Measurements from ENCODE around the gene NPS.

NPS gene

DNA sequence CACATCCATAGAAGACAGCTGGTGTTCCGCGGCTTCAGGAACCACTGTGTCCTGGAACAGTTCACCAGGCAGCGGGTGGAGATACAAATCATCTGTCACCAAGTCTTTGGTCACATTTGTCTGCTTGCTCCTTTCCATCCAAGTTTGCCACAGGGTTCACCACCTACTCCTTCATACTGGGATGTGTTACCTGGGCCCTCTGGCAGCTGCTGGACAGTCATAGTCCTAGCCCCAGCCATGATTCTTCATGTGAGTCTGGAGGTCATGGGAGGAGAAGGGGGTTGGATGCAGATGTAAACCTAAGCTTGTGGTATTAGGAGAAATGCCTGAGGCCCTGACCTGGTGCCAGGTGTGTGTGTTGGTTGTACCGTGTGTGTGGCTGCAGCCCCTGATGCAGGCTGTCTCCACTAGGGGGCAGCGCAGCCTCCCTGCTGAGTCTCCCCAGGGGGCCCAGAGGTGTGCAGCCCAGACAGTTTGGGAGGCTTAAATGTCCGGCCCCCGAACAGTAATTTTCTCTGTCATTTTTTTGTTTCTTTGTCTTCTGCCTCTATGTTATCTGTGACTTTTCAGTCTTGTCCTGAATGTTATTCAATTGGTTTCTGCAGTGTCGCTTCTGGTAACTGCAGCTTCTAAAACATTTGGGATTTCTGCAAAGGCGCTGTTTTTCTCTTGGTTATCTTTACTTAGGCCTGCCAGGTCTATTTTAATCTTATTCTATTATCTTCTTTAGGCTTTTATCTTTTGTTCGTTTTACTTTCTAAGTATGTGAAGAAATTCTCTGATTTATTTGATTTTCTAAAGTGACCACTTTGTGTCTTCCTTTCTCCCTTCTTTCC, 14.8 kb downstream of the NPS start:
- no peak for DNase-seq

DNA sequence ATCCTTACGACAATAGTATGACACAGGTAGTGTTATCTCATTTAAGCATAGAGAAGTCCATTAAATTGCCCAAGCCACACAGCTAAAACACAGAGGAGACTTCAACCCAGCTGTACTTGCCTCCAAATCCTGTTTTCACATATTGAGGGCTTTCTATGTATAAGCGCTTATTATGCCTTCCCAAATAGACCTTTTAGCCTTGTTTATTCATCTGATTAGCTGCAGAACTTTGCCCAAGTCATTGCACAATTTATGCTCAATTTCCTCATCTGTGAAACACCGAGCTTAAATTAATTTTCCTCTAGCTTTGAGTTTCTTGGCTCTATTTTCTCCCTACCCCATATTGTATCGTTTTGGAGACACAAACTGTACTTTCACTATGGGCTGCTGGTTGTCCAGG, 15.5 kb downstream of the NPS start:
- no peak for DNase-seq

DNA sequence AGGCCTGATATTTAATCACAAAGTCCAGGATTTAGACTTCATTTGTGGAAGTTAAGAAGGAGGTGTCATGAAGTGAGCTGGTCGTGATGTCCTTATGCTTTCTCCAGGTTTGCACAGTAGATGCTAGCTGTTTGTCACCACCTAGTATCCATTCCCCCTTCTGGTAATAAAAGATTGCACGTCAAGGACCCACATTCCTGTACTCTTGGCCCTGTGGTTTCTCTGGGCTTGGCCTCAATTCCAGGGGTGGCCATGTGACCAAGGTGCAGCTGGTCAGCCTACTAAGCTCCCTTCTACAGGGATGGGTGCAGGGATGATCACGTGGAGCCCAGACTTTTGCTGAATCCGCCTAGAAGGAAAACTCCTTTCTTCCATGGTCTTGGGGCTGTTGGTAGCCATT, 16.5 kb downstream of the NPS start:
- no peak for DNase-seq

DNA sequence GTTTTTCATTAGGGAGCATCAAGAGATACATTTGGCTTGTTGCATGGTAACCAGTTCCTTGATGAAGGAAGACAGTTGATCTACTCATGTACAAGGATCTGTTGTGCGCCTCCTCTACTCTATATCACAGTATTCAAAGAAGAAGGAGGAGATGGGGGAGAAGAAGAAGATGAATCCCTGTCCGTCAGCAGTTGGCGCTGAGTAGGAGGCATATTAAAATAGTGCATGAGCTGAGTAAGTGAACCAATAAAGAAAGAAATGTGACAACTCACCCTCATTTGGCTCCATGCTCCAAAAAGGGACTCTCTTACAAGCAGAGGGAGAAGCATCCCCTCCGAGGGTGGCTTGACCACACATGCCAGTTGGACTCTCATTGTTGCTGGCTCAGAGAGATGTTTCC, 20.1 kb downstream of the NPS start:
- DNase-seq = no peak

DNA sequence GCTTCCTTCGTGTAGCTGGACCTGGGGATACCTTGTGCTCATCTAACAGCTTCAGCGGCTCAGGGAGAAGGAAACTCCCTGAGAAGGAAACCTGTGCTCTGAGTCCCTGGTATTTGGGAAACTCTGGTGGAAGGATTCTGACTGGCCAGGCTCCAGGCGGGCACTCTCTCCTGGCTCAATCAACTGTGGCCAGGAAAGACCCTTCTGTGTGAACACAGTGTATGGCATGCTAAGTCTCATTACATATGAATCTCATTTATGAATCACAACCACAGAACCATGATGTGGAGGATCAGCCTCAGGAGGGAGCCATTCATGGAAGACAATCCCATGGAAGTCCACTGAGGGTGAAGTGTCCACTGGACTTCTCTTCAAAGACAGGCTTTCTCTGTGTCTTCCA, 20.9 kb downstream of the NPS start:
- DNase-seq = no peak

DNA sequence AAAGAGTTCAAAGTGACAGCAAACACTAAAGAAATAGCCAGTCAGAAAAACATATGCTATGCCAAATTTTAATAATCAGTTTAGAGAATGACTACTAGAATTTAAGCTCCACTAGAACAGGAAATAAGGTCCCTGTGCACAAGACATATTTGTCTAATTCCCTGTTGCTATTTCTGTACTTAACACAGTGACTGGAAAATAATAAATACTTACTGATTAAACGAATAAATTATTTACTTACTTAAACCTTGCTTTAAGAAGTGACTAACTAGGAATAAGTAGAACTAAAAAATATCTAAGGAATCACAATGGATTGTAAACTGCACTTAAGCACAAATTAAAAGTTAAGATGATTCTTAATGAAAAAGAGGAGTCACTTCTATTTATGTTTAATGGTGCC, 22.3 kb downstream of the NPS start:
- no peak for DNase-seq

DNA sequence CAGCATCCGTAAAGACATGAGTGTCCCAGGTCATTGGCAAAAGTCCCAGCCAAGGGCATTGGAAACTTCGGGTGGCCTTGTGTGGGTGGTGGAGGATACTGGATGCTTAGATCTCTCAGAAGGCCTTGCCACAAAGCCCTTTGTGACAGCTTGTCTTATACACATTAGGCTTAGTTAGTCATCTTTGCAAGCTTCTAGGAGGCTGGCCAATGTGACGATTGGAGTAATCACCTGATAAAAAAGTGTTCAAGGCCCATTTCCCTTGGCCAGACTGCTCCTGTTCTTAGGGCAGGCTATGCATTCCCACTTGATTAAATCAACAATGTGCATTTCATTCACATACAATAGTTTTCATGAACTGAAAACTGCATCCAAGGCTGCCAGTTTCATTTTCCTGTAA, 26.9 kb downstream of the NPS start:
- DNase-seq = no peak

DNA sequence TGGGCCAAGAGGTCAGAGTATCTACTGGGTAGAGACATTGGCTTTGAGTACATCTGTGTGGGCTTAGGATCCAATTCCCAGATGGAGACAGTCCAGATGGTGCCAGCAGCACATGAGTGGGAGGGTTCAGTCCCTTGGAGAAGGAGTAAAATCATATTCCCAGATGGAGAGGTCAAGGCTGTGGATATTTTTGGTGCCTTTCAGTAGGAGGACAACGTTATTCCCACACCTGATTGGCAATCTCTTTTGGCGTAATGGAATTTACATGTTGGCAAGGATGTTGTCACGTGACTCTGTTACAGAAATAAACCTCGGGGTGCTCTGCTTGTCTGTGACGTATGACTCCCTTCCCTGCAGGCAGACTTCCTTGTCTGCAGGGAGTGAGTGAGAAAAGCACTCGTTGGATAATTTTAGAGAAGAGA, 27.6 kb downstream of the NPS start:
- no peak for DNase-seq

DNA sequence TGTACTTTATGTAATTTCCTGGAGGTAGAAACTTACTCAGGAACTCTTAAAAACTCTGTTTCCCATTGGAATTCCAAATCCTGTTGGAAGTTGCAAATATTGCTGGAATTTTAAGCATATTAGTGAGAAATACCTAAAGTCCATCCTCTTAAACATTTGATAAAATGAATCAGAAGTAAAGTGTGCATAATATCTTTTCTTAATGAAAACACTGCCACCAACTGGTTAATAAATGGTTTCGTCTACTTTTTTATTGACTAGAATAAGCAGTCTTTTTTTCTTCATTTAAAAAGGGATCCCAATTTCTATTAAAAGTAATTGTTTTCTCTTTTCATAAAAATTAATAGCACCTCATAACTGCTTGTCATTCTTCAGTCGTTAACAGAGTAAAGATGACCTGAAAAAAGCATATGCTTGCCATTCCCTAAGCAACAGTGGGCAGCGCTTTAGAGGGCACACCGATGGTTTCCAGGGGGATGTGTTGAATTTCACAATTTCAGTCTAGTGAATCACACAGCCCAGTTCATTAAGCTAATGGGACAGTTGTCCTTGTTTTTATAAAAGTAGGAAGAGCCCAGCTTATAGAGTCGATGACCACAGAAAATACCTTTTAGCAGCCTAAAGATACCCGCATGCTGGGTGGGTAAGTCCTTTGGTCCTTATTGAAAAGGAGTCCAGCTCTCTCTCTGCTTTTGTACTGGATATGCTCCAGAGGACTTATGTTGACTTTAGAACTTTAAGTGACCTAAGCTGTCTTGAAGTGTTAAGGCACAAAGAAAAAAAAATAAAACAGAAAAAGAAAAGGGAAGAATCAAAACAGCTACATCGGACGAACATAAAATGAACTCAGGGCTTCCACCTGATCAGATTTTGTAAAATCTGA, 28.5 kb downstream of the NPS start:
- peak; percentile 6 for DNase-seq

DNA sequence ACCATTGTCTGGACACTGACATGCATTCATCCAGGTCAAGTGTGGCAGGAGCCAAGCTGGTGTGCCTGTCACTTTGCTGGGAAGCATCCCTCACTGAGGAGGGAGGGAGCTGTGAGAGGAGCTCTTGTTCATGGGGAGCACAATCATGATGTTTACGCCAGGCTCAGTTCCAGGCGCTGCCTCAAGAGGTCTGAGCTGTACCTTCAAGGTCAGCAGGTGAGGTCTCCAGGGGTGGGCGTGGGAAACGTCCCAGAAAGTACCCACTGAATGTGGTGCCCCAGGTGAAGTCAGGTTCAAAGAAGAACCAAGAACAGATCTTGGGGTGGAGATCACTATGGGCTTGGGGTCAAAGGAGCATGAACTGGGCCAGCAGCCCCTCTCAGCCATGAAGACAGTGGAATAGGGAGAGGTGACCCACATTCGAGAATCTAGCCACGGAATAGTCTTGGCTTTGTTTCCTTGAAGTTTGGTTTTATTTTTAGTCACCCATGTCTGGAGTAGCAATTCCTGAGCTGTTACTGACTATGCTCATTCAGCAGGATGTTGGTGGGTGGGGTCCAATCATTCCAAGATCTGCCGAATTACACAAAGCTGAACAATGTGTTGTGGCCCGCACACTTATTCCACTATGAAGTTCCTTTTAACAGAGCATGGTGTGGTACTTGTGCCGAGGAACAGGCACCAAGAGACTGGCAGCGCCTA, 29.3 kb downstream of the NPS start:
- no peak for DNase-seq

DNA sequence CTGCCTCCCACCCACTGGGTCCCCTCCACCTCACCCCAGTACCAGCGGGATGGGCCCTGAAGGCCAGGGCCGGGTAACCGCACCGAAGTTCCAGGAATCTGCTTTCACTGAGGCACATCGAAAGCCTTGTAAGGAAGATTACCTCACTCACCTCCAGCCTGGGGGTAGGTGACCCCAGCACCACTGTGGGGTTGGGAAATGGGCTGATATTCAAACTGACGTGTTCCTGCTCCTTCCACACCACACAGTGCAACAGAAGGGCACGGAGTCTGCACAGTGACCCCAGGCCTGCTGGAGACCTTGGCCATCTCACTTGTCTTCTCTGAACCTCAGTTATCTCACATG, 29.8 kb downstream of the NPS start:
- DNase-seq = no peak

DNA sequence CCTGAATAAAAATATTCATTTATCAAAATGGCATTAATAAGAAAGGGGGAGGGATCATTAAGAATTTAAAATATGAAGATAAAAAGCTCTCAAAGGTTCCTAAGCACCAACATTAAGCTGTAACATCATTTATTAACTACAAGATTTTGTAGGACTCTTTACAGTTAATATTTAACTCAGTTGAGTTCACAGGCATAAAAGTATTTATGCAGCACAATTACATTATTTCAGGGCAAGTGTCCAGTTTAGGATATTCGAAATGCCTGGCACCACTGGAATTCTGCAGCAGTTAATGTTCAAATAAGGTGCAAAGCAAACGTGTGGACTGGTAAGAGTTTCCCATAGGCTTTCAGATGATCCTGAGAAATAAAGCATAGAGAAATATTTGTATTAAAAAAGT, 30.5 kb downstream of the NPS start:
- DNase-seq = no peak

DNA sequence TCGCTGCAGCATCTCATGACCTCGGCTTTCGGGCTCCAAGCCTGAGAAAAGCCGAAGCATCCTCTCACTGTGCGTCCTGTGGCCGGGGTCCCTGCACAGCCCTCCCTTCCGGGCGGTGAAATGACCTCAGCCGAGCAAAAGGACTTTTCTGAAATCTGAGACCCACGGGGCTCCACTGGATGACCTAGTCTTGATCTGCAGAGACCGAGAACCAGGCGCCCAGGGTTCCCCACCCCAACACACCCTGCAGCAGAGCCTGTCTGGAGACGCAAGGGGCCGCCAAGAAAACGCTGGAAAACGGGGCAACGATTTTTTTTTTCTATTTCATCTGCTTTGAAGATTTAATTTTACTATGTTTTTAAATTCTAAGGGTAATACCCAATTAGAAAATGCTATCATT, 31.7 kb downstream of the NPS start:
- DNase-seq = no peak

DNA sequence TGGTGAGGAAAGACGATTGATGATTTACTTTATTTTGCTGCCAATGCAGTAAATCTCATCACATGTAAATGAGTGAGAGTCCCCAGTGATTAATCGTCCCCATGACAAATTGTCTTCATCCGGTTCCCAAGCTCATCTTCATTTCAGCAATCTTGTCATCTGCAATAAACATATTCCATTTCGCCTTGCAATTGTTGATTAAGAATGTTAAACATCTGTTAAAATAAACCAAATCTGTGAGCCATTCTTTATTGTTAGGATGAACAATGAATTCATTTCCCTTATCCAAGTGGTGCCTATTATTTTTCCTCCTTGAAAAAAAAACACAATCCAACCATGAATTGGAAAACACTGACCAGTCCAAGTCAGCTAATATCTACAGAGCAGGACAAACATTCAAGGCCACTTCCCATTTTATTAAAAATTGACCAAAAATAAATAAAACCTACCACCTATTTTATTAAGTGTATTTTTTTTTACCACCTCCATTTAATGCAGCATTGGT, 36.5 kb downstream of the NPS start:
- no peak for DNase-seq

DNA sequence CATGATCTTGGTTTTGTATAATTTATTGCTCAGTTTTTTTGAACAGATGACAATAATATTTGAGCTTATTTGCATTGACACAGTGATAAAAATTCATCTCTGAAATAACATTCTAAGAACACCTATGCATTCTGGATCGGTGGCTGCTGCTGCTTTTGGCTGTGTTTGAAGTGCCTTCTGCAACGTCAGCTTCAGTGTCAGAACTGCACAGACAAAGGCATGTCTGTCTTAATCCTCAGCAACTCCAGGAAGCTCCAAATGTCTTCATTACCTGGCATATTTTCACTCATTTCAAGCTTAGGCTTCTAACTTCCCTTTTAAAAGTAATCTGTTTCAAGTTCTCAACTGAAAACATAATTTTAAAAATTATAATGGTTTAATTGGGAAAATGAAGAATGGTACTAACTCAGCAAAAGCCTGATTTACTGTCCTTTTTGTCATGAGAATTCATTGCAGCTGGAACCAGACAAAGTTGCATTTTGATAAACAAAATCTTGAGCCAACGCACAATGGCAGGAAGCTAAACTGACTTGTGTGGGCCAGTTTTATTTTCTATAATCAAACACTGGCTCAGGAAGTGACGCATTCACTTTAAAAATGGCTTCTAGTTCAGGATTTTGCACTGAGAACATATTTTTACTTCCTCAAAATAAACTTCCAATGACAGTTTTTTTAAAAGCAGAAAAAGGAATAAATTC, 38.7 kb downstream of the NPS start:
- DNase-seq = no peak

DNA sequence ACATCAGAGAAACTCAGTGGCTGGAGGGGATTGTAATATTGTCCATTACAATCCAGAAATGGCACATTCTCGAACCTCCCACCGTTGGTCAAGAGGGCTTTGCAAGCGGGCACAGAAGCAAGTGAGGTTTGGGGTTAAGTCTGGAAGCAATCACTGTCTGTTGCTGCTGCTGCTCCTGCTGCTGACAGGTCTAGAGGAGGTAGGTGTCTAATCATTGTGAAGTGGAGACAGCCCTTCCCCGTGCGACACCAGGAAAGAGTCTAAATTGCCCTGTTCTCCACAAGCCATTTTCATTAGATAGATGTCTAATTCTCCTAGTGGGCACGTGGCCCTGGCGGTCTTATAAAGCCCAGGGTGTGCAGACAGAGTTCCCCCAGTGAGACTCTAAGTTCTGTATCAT, 43.5 kb downstream of the NPS start:
- no peak for DNase-seq

DNA sequence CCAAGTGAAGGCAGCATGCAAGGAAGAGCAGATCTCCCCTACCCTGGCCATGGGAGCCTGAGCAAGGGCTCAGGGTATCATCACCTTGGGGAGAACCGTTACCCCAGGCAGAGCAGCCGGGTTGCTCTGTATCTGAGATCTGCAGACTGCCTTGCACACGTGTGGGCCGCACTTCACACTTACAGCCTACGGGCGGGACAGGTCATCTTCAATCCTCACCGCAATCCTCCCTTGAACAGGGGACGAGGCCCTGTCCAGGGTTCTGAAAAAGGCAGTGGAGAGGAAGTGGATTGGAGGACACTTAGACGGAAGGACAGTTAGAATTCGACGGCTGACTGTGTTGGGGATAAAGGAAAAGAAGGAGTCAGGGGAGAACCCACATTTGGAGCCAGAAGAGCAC, 51.4 kb downstream of the NPS start:
- DNase-seq = no peak
